Effector CD8-positive, alpha-beta T cell (primary cell): ENCODE results near the gene STAT6.

Experiments
- DNase-seq: peaks from one replicate; lab custom pipeline; 2025; lab: John Stamatoyannopoulos, UW

The STAT6 gene

DNA sequence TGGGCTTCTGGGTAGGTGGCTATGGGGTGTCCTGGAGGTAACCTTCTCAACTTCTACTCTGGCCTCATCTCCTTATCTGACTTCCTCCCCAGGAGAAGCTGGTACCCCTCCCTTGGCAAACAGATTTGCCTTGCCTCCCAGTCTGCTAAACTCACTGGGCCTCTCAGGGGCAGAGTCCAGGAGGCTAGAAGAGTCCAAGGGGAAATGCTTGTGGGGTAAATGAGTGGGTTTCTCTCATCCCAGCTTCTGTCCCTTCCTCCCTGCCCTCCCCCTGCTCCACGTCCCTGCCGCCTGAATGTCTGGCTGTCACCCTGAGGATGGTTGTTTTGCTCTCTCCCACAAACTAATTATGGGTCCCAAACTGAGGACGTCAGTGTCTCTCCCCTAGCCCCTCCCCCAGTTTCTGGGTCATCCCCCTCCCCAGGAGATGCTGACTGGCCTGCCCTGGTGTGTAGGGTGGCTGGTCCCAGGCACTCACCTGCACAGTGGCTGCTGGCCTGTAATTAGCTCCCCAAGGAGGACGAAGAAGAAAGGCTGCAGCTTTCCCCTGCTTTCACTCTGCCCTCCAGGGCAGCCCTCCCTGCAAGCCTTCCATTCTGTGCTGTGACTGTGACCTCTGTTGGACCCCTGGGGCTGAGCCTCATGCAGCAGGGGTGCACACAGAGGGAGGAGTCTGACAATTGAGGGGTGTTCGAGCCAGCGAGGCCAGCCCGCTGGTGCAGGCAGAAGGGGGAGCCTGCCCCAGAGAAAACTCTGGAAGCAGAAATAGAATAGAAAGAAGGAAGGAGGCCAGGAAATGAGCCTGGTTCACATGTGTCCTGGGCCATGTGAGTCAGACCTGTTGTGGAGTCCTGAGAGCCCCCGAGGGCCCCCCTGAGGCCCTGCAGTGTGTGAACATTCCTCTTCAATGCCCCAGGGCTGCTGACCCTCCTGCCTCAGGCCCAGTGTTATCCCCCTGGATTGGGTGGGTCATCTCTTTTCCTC, 36.1 kb upstream of the STAT6 start, which contains the start of gene LRP1-AS:
Gene LRP1-AS, minus strand, starts transcription at position 659 of the 984 bp plus-strand sequence.
- DNase-seq, result no peak

DNA sequence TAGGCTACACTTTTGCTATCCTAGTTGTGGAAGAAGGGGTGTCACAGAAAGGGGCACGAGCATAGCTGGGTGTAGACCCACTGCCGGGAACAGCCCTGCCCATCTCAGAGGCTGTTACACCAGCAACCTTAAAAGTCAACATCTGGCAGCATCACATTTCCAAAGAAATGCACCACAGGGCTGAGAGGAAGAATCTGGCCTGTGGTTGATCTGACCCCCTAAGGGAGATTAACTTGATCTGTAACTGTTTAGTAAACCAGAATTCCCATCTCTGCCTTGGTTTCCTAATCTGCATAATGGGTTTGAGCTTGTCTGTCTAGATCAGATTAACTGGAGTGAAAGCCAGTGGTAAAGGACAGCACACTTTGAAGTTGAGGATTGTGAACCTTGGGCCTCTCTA, 34.9 kb upstream of the STAT6 start:
- no peak for DNase-seq

DNA sequence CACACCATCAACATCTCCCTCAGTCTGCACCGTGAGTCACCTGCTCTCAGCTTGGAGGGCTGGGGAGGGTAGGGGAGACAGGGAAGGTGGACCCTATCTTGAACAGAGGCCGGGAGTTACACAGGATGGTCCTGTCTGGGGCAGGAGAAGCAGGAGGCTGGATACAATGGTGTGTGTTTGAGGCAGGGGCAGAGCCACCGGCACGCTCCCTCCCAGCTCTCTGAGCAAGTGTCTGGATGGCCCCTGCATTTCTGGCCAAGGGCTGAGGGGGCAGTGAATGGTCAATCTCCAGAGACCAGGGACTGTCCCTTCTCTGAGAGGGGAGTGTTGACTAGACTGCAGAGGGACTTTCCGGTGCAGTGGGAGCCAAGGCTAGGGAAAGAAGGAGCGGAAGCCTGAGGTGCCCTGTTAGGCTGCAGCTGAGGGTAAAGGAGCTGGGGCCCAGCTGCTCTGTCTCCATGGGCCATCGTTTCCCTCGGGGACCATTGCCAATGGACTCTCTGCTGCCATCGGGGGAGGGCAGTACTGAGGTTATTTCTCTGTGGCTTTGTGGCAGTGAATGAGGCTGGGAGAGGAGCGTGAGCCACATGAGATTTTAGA, 34.4 kb upstream of the STAT6 start:
- no peak for DNase-seq

DNA sequence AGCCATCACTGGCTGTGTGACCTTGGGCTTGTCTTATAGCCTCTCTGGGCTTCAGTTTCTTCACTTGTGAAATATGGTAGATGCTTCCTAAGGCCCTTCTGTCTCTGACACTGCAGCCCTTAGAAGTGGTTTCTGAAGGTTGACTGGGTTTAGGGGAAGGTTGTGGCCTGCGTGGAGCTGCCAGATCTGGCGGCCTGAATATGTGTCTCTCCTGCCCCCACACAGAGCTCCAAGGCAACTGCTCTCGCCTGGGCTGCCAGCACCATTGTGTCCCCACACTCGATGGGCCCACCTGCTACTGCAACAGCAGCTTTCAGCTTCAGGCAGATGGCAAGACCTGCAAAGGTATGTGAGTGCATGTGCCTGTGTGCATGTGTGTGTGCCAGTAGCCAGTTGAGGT, 32.3 kb upstream of the STAT6 start:
- DNase-seq, result no peak

DNA sequence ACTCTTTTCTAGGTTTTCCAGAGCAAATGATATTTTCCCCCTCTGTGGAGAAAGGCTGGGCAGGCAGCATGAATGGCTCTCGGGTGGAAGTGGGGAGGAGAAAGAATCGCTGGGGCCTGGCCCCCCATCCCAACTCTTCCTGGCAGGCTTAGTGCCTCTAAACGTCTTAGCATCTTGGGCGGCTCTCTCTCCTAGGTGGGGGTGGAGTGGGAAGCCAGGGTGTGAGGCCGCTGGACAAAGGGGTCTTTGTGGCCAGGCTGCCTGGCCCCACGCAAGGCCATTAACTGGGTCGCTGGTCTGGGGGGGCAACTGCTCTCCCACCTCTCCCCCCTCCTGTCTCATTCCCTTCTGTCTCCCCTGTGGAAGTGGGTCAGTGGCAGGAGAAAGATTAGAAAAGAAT, 31.6 kb upstream of the STAT6 start:
- no peak for DNase-seq

DNA sequence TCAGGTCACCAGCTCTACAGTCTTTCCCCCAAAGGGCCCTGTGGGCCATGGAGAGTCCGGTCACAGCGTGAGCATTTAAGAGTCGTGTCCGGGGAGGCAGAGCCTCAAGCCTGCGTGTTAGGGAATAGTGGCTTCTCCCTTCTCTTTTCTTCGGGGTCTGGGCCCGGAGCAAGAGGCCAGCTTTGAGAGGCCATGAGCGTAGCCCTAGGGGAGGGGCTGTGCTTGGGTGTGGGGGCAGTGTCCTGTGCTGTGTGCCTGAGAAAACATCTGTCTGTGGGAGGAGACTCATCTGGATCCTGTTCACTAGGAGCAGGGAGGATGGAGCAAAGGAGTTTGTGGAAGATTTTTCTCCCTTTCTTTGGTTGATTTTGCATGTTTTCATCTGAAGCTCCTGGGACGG, 31.0 kb upstream of the STAT6 start:
- no peak for DNase-seq

DNA sequence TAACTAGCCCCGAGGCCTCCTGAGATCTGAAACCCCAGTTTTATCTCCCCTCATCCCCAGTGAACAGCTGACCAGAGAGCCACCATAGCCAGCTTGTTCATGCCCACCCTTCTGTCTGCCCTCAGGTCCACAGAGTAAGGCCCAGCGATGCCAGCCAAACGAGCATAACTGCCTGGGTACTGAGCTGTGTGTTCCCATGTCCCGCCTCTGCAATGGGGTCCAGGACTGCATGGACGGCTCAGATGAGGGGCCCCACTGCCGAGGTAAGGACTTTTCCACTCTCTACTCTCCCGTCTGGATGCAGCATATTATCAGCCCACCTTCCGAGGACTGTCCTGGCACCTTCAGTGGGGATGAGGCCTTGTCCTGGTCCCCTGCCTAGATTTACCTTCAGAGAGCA, 30.1 kb upstream of the STAT6 start:
- no peak for DNase-seq

DNA sequence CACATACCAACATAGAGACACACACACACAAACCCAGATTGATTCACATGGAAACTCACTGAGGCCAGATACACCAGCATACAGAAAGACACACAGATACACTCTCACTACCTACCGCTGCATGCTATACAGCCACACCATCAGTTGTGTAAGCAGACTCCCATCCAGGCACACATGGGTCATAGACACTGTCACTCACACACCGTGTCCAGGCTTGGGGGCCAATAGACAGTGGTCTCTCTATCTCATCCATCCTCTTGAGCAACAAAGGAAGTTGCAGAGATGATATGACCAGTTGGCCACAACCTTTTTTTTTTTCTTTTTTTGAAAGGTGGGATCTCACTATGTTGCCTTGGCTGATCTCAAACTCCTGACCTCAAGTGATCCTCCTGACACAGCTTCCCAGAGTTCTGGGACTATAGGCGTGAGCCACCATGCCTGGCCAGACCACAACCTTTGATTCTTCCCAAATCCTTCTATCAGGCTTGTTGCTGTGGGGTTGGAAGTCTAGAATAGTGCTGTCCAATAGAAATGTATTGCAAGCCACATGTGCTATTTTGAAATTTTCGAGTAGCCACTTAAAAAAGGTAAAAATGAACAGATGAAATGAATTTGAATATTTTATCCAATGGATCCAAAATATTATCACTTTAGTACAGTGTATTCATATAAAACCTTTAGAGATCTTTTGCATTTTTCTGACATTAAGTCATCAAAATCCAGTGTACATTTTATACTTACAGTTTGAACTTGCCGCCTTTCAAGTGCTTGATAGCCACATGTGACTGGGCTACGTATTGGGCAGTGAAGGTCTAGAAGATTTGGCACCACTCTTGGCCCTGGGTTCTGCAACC, 28.9 kb upstream of the STAT6 start:
- no peak for DNase-seq

DNA sequence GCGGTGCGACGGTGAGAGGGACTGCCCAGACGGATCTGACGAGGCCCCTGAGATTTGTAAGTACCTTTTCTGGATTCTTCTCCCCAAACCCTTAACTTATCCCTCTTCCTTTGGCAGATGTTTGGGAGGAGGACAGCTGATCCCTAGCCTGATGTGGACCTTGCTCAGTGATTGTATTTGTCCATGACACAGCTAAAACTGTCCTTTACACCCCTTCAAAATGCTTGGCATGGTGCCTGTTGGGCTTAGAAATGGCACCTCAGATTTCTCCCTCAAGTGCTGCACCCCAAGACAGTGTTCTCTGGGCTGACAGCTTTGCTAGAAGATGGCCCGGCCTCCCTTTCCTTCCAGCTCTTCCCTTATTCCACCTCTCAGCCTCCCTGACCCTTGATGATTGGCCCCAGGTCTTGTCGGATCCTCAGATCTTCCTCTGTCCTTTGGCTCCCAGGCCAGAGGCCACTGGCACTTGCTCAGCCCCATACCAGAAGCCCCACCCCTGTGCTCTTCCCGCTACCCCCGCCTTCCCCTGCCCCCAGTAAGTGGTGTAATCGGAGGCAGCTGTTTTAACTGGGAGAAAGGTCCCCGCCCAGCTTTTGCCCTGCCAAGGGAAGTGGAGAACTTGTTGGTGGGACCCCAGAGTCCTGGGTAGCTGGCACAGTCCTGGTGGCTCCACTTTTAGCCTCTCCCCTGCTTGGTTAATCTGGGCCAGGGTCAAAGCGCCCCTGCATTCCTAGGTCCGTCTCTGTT, 27.5 kb upstream of the STAT6 start:
- no peak for DNase-seq

DNA sequence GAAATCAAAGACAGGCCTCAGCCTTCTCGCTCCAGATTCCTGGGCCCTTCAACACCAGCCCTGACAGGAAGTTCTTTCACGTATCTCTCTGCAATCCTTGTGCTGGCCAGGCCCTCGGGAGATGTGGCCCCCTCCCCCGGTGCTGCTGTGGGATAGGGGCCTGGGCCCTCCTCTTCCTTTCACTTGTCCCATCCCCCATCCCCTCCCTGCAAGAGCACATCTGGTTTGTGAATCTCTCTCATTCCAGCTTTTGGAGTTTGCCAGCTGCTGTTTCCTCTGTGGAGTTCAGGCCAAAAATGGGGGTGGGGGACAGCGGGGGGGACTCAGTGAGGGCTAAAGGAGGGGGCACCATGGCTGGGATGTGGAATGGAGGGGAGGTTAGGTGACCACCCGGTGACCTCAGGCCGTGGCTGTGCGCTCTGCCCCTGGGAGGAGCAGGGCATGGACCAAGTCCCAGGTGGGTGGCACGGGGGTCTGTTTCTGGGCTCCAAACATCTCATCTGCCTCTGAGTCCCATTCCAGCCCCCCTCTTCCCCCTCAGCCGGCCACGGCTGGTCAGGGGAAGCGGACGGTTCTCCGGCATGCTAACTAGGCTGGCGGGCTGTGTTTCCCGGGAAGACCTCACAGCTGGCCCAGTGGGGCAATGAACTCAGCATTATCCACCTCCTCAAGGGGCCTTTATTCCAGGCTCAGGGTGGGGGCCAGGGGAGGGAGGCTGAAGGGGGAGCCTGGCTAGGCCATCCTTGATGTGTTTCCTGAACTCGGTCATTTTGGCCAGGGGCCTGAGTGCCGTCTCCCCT, 24.6 kb upstream of the STAT6 start:
- no peak for DNase-seq

DNA sequence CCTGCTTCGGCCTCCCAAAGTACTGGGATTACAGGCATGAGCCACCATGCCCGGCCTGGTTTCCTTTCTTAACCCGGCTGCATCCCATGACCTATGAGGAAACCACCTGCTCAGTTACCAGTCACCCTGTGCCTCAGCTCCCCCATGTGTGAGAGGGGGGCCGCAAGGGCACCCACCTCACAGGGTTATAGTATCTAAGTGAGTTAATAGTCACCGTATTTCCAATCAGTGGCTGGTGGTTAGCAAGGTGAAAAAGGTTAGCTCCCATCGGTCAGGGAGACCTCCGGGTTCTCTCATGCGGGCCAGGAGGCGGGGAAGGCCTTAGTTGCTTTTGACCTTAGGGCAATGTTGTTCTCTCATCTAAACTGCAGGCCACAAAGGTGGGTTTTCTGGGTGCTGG, 23.8 kb upstream of the STAT6 start:
- DNase-seq, result no peak

DNA sequence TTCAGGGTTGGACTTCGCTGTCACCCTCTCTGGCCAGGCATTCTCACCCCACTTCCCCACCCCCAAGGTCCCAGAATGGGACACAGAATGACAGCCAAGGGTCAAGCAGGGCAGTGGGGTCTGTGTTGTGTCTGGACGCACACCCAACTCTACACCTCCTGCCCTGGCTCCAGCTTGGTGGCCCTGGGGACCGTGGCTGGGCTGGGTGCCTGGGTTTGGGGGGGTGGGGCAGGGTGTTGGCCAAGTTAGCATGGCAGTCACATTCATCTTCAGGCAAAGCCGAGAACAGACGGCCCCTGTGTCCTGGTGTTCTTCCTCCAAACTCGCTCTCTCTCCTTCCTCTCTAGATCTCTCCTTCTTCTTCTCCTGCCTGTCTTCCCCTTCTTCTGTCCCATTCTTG, 22.8 kb upstream of the STAT6 start:
- DNase-seq, result no peak

DNA sequence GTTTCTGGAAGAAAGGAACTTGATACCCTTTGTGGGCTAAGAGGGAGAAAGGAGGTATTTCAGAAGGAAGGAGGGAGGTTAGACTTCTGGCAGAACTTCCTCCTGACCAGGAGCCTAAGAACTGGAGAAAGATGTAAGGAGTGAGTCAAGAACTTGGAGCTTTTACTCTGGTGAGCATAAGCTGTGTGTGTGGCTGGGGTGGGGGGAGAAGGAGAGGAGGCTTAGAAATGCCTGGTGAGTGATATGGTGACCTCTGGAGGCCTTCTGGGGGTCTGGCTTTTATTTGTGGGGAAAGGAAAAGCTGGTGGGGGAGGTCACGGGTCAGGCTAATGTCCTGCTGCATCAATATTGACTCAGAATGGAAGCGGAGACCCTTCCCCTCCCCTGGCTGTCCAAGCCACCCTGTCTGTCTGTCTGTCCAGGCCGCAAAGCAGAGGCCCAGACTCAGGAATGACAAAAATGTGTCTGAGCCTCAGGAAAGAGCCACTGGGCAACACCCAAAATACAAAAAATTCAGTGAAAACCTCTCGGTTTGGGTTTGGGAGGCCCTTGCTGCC, 21.9 kb upstream of the STAT6 start:
- DNase-seq, result no peak

DNA sequence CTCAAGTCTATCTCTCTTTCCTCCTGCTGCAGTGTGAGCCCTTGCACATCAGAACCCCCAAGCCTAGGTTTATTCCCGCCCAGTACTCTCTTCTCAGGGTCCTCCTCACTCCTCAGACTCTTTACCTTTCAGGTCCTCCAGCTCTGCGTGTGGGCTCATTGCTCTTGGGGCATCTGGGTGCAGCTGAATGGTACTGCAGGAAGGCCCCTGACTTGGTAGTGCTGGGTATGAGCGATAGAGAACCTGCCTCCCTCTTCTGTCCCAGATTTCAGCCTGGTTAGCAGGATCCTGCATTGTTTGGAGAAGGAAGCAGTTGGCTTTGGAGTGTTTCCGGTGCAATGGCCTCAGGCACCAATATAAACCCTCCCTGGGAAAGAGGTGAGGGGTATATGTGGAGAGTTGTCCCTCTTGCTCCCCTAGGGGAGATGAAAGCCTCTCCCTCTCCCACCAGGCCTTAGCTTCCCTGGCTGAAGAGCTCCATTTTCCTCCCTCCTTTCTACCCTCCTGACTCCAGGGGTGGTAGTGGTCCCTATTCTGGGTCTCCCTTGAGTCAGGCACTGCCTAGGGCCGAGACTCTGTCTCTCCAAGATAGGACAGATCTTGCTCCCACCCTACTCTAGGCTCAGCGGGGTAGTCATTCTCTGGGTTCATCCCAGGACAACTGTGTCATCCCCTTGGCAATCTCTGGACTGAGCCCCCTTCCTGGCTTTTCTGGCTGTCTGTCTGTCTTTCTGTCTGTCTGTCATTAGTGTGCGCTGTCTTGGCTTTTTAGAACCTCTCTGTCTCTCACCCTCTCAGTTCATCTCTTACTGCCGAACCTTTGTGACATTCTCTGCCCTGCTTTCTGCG, 21.0 kb upstream of the STAT6 start:
- no peak for DNase-seq

DNA sequence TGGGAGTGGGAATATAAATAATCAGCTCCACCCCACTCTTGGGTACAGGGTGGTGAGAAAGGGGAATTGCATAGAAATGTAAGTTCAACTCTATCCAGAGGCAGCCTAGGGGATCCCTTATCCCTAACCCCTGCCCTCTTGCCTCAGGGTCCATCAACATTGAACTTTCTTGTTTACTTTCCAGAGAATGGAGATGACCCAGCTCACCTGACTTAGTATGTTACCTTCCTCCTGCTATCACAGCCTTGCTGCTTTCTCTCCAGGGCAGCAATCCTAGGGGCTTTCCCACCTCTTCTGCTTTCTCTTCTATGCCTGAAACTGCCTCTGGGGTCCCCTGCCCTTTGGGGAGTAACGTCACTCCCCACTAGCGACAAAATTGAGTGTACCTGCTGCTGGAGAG, 19.8 kb upstream of the STAT6 start:
- DNase-seq, result no peak

DNA sequence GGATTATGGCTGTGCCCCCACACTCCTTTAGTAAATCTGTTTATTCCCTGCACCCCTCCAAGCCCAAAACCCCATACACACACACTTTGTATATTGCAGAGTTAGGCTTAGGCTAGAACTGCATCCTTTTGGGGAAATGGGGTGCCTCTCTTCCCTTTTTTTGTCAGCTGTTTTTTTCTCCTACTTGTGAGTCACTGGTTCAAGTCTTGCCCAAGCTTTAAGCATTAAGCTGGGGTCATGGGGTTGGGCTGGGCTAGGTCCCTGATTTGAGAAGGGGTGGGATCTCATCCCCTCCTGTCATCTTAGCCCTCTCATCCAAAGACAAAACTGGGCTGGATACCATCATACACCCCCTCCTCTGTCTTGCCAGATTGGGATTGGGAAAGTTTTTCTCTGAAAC, 18.7 kb upstream of the STAT6 start:
- DNase-seq, result no peak

DNA sequence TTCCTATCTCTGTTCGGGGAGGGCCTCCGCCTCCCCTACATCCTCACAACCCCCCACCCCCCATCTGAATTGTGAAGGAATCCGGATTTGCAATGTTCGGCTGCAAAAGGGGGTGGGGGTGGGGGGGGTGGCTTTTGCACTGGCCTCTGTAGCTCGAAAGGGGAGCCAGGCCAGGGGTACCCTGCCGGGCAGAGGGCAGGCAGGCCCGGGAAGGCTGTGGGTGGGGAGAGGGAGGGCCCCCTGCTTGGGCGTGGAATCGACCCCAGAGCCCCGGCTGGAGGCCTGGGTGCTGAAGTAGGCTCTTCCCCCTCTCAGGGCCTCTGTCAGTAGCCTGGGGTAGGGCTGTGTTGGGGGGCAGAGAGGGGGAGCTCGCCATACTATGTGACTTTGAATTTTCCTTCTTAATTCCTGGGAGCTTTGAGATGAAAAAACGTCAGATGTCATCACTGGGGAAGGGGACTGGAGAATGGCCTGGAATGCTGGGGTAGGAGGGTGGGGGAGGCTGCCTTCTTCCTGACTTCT, 18.2 kb upstream of the STAT6 start:
- no peak for DNase-seq

DNA sequence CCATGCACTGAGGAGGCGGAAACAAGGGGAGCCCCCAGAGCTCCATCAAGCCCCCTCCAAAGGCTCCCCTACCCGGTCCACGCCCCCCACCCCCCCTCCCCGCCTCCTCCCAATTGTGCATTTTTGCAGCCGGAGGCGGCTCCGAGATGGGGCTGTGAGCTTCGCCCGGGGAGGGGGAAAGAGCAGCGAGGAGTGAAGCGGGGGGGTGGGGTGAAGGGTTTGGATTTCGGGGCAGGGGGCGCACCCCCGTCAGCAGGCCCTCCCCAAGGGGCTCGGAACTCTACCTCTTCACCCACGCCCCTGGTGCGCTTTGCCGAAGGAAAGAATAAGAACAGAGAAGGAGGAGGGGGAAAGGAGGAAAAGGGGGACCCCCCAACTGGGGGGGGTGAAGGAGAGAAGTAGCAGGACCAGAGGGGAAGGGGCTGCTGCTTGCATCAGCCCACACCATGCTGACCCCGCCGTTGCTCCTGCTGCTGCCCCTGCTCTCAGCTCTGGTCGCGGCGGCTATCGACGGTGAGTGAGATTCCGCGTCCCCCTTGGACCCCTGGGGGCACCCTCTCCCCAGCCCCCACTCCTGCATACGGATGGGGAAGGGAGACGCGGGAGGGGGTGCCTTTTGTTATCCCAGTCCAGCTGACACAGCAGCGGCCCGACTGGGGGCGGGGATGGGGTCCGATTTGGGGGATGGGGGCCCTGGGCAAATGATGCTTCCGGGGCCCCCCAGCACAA, 17.5 kb upstream of the STAT6 start:
- DNase-seq, result no peak
